Endothelial cell of umbilical vein (primary cell): ENCODE measurements around the gene PCDH9. TPM values are rescaled to one million over a fixed set of nuclear protein-coding genes. Genes with fewer than 3 reads are reported as not detected.

ENCODE experiments used
- BruUV-seq: library from RNA; stranded (reverse); fragments of 400-500 nt; replicated peaks from 2 replicates; lab custom pipeline; 2021; lab: Mats Ljungman, UMichigan
- CTCF ChIA-PET: fragments of 300-600, 350-600 bp; sonication (Branson Sonifier 250); formaldehyde crosslinking; loops from one replicate; lab custom pipeline; 2021; ENCODE audit warnings: antibody characterized with exemption, inconsistent platforms; lab: Charles Lee
- POLR2A ChIA-PET: fragments of 300-600, 350-600 bp; sonication (Branson Sonifier 250); formaldehyde crosslinking; loops from one replicate; lab custom pipeline; 2021; ENCODE audit warnings: antibody characterized with exemption, inconsistent platforms; lab: Charles Lee
- DNase-seq: peaks from one replicate; pipeline ENCODE4 v3.0.0-alpha.2; 2011; ENCODE audit warnings: low read depth, low spot score
- FAIRE-seq: peaks from 2 replicates; lab custom pipeline; 2011; peaks lifted over from hg19 to GRCh38; lab: Jason Lieb, UNC
- H2AFZ ChIP-seq: 2 replicates; pipeline ENCODE4 v1.6.0; 2012; ENCODE audit warnings: low read depth, low read length, control low read depth, inconsistent platforms
- H3K27ac ChIP-seq: 2 replicates; pipeline ENCODE4 v1.5.1; 2011; ENCODE audit warnings: low read depth, mild to moderate bottlenecking, control low read depth, low read length, moderate library complexity; ENCODE audit not compliant: insufficient read depth
- H3K27me3 ChIP-seq, 2 experiments: 2 replicates each; pipeline versions ENCODE4 v1.6.0 to v1.6.1; 2011; ENCODE audit warnings: low read length in 2 of 2, mixed read lengths in 1 of 2; ENCODE audit not compliant: control insufficient read depth in 2 of 2, insufficient read depth in 2 of 2
- H3K36me3 ChIP-seq, 2 experiments: 2 replicates in 1 of 2; 3 replicates in 1 of 2; pipeline ENCODE4 v1.5.1; 2011; ENCODE audit warnings: low read length in 2 of 2, mild to moderate bottlenecking in 1 of 2, moderate library complexity in 1 of 2; ENCODE audit not compliant: control insufficient read depth in 2 of 2, insufficient read depth in 2 of 2; ENCODE audit errors: extremely low read depth in 1 of 2
- H3K4me1 ChIP-seq: 3 replicates; pipeline ENCODE4 v1.5.1; 2011; ENCODE audit warnings: mild to moderate bottlenecking, low read length; ENCODE audit not compliant: control insufficient read depth, insufficient read depth; ENCODE audit errors: extremely low read depth
- H3K4me2 ChIP-seq: 2 replicates; pipeline ENCODE4 v1.6.1; 2011; ENCODE audit warnings: low read length, control low read depth, mixed read lengths; ENCODE audit not compliant: insufficient read depth
- H3K4me3 ChIP-seq, 3 experiments: fragments of 200-600 bp in 1 of 3; sonication (generic), shearing (Covaris generic) in 1 of 3; replicated peaks in 1 of 3; 2 replicates each; pipeline ENCODE4 v1.5.1; 2011 to 2016; ENCODE audit warnings: control low read depth in 3 of 3, low read length in 3 of 3, mild to moderate bottlenecking in 2 of 3, inconsistent platforms in 1 of 3, low read depth in 1 of 3, moderate library complexity in 1 of 3; ENCODE audit not compliant: insufficient read depth in 1 of 3
- H3K79me2 ChIP-seq: 2 replicates; pipeline ENCODE4 v1.6.0; 2012; ENCODE audit warnings: low read length, inconsistent platforms; ENCODE audit not compliant: control insufficient read depth, insufficient read depth
- H3K9ac ChIP-seq: replicated peaks from 2 replicates; pipeline ENCODE3; 2011; ENCODE audit warnings: low read length, control low read depth; ENCODE audit not compliant: insufficient read depth; ENCODE audit errors: extremely low read depth
- H3K9me1 ChIP-seq: replicated peaks from 3 replicates; pipeline ENCODE4 v1.6.0; 2011; ENCODE audit warnings: mild to moderate bottlenecking, low read length; ENCODE audit not compliant: control insufficient read depth, insufficient read depth; ENCODE audit errors: extremely low read depth
- H3K9me3 ChIP-seq: replicated peaks from 2 replicates; pipeline ENCODE4 v1.5.1; 2012; ENCODE audit warnings: low read length, inconsistent platforms; ENCODE audit not compliant: control insufficient read depth, insufficient read depth
- H4K20me1 ChIP-seq: replicated peaks from 2 replicates; pipeline ENCODE3; 2011; ENCODE audit warnings: mild to moderate bottlenecking, low read length; ENCODE audit not compliant: control insufficient read depth, insufficient read depth; ENCODE audit errors: extremely low read depth
- EZH2 ChIP-seq: IDR thresholded peaks from 2 replicates; pipeline ENCODE4 v1.6.1; 2012; ENCODE audit warnings: borderline replicate concordance, low read depth, mild to moderate bottlenecking, moderate library complexity, low read length, inconsistent platforms; ENCODE audit not compliant: severe bottlenecking
- FOS ChIP-seq: IDR thresholded peaks from 2 replicates; pipeline ENCODE4 v1.6.1; 2011; ENCODE audit warnings: mild to moderate bottlenecking, low read length, moderate library complexity, borderline replicate concordance; ENCODE audit not compliant: insufficient read depth
- GATA2 ChIP-seq: IDR thresholded peaks from 2 replicates; pipeline ENCODE4 v1.7.0; 2011; ENCODE audit warnings: low read depth, mild to moderate bottlenecking, moderate library complexity, mixed read lengths, low read length; ENCODE audit not compliant: insufficient read length, insufficient read depth
- JUN ChIP-seq: IDR thresholded peaks from 2 replicates; pipeline ENCODE4 v1.6.1; 2011; ENCODE audit warnings: borderline replicate concordance, low read depth; ENCODE audit not compliant: insufficient read length, insufficient read depth
- MYC ChIP-seq: IDR thresholded peaks from one replicate; pipeline ENCODE4 v1.6.1; 2011; ENCODE audit warnings: mild to moderate bottlenecking, low read depth, low read length
- POLR2A ChIP-seq: IDR thresholded peaks from 2 replicates; pipeline ENCODE4 v1.6.1; 2012; ENCODE audit warnings: low read depth, mild to moderate bottlenecking, control low read depth, low read length
- POLR2AphosphoS5 ChIP-seq: IDR thresholded peaks from 2 replicates; pipeline ENCODE4 v1.6.1; 2012; ENCODE audit warnings: low read depth, mild to moderate bottlenecking, control low read depth, low read length, moderate library complexity; ENCODE audit not compliant: insufficient read depth
- dilution Hi-C: fragments of 300-500 bp; cut with MboI; formaldehyde crosslinking; loops from one replicate; pipeline ENCODE4 v1.15.0; 2019; ENCODE audit warnings: low sequenced_read_pairs; ENCODE audit not compliant: extremely low pct_ligation_motif_present
- intact Hi-C: fragments of 100-400 bp; cut with micrococcal nuclease; formaldehyde crosslinking; loops from one replicate; pipeline ENCODE4 v1.10.0; 2022
- polyA plus RNA-seq, 4 experiments: library from polyadenylated mRNA; depleted of rRNA in 3 of 4; stranded (reverse) in 3 of 4; unstranded in 1 of 4; fragments of >200 nt; gene quantifications; 2 replicates each; pipeline versions ENCODE4 v1.2.1 to v1.2.3, GENCODE V29; 2011 to 2012; ENCODE audit warnings: missing spikeins in 1 of 4
- total RNA-seq: library from RNA; stranded (reverse); gene quantifications from 2 replicates; pipeline ENCODE4 v1.2.3, GENCODE V29; 2021
- TF ChIP-seq, protein P1 (sequence below): IDR thresholded peaks from 2 replicates; pipeline ENCODE4 v1.6.1; 2011; ENCODE audit not compliant: insufficient read depth, insufficient read length
- TF ChIP-seq, protein P2 (sequence below), 2 donors: IDR thresholded peaks; 1 replicate in 1 of 2; 2 replicates in 1 of 2; pipeline ENCODE4 v1.5.1; 2011; ENCODE audit warnings: low read length in 2 of 2, mild to moderate bottlenecking in 2 of 2, moderate library complexity in 2 of 2, control low read depth in 1 of 2, inconsistent platforms in 1 of 2, low read depth in 1 of 2; ENCODE audit not compliant: insufficient read depth in 1 of 2; ENCODE audit errors: extremely low read depth in 1 of 2

The PCDH9 gene
- total and polyA plus RNA-seq, 2 donors (not counting 3 experiments of a cell fraction or from before 2014, with no cell fraction given): 1.1 to 5.2 TPM

DNA sequence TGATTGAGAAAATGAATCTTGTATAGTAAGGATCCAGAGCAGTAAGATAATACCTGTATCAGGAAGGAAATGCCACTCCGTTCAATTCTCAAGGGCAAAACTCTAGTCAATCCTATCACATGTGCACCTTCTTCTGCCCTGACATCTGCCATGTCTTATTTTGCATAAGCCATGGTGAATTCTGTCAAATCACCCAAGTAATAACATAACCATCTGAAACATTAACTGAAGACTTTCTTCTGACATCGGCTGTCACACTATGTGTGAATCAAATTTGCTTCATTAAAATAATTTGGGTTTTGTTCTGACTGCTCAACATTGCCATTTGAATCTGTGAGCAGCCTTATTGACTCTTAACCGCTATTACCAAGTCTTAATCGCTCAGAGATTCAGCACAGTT lies 91.2 kb downstream of the PCDH9 start:
- ChIA-PET POLR2A (no interaction called here), CTCF (interaction anchor here (1.5 kb wide), 1 partner anchor 31 kb away, joined by 3 read pairs; no protein-coding TSS in a partner anchor)
- dilution Hi-C loops: no loop called here

More for the DNA sequence above, 91.2 kb downstream of the PCDH9 start:
- Histone ChIP-seq H3K9me3 (no peaks in the 10 kb centered on the region), H3K27ac (no peak overlapping the region), H4K20me1 (no peaks in the 10 kb centered on the region), H3K4me3 (no peak overlapping the region), H3K36me3 (no peaks in the 10 kb centered on the region), H3K9me1 (no peaks in the 10 kb centered on the region), H2AFZ (no peak overlapping the region), H3K79me2 (no peaks in the 10 kb centered on the region), H3K4me1 (peaks cover 20% of the 10 kb centered on the region), H3K9ac (no peak overlapping the region), H3K27me3 (no peaks in the 10 kb centered on the region), H3K4me2 (no peak overlapping the region)
- BruUV-seq: no TSS peak
- TF ChIP-seq GATA2 (no peak), POLR2A (no peak), EZH2 (no peak), JUN (no peak), POLR2AphosphoS5 (no peak), FOS (no peak), MYC (no peak)
- TF ChIP-seq, protein P1, sequence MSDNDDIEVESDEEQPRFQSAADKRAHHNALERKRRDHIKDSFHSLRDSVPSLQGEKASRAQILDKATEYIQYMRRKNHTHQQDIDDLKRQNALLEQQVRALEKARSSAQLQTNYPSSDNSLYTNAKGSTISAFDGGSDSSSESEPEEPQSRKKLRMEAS: no peak
- TF ChIP-seq, protein P2, sequence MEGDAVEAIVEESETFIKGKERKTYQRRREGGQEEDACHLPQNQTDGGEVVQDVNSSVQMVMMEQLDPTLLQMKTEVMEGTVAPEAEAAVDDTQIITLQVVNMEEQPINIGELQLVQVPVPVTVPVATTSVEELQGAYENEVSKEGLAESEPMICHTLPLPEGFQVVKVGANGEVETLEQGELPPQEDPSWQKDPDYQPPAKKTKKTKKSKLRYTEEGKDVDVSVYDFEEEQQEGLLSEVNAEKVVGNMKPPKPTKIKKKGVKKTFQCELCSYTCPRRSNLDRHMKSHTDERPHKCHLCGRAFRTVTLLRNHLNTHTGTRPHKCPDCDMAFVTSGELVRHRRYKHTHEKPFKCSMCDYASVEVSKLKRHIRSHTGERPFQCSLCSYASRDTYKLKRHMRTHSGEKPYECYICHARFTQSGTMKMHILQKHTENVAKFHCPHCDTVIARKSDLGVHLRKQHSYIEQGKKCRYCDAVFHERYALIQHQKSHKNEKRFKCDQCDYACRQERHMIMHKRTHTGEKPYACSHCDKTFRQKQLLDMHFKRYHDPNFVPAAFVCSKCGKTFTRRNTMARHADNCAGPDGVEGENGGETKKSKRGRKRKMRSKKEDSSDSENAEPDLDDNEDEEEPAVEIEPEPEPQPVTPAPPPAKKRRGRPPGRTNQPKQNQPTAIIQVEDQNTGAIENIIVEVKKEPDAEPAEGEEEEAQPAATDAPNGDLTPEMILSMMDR (IDR thresholded peaks at IDR 0.05; ENCODE audit: extremely low read depth in 1 of 2, insufficient read depth in 1 of 2, low read depth in 1 of 2, low read length in 2 of 2): no peak
- FAIRE-seq: no peak
- DNase-seq: no peak
- intact Hi-C loops: loop anchor here (1.0 kb wide), 1 partner anchor 8 kb away; no protein-coding TSS in a partner anchor
